NB4 (cell line): ENCODE measurements around the gene BPGM.

Source experiments
- CTCF ChIP-seq: IDR thresholded peaks from one replicate; pipeline ENCODE4 v1.5.1; 2012; ENCODE audit warnings: low read depth, low read length
- MAX ChIP-seq: IDR thresholded peaks from 2 replicates; pipeline ENCODE4 v1.6.1; 2011; ENCODE audit warnings: low read depth, low read length
- MYC ChIP-seq: IDR thresholded peaks from 2 replicates; pipeline ENCODE4 v1.6.1; 2011; ENCODE audit warnings: low read depth, low read length
- POLR2A ChIP-seq: IDR thresholded peaks from 2 replicates; pipeline ENCODE4 v1.6.1; 2011; ENCODE audit warnings: mild to moderate bottlenecking; ENCODE audit not compliant: insufficient read length; ENCODE audit errors: extremely low read depth

- TF ChIP-seq CTCF (peak; percentile 61), MYC (no peak), POLR2A (no peak), MAX (no peak)
Measured at GRCh38 chr7:134632937-134633540, 13.6 kb upstream of the BPGM start.
